GM18498 (cell line): ENCODE measurements around the gene COL9A3.
"Not testable (repeated sequence)": the region's sequence is repeated elsewhere in the genome, so short reads cannot be mapped to it uniquely, and the experiment has no call there.

Experiments
- ATAC-seq: cut with Tn5 transposase; IDR thresholded peaks from one replicate; pipeline ENCODE4 v1.9.1; 2021; ENCODE audit warnings: mild to moderate bottlenecking, moderate library complexity; ENCODE audit not compliant: unreplicated experiment

Gene COL9A3

DNA sequence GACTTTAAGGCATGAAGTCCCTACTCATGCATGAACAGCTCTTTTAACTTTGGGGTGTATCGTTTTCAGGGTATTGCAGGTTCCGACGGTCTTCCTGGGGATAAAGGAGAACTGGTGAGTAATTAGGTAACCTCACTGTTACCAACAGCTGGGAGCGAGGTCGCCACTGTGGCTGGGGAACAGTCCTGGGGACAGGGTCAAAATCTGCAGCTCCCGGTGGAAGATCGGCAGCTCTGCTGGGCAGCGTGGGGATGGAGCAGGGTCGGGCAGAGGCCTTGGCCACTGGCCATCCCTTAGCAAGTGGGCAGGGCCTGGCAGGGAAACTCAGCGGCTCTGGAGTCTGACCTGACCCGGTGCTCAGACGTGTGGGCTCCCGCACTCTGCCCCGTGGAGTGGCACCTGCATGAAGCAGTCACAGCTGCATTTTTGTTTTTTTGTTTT lies 16.1 kb downstream of the COL9A3 start:
- peak; percentile 30 for ATAC-seq

DNA sequence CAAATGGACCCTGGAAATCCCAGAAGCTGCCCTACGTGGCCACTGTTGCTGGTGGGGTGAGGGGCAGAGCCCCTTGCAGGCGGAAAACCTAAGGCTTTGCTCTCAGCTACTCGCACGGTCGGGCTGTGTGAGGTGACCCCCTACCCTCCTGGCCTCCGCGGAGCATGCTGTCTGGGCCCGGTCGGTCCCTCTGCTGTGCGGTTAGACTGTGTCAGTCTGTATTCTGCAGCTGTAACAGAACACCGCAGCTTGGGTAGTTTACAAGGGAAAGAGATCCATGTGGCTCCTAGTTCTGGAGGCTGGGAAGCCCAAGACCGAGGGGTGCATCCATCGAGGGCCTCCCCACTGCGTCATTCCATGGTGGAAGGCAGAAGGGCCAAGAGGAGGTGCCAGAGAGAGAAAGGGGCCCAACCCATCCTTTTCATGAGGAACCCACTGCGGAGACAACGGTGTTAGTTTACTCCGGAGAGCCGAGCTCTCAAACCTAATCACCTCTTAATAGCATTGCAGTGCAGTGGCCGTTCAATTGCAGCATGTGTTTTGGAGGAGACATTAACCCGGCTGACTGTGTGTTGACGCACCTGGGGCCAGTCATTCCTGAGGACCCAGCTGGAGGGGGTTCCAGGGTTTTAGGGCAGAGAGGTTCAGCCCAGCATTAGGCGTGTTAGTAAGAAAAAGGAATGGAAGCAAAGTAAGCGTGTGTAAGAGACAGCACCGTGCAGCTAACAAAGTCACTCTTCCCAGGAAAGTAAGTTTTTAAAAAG lies 18.3 kb downstream of the COL9A3 start:
- ATAC-seq, result no peak

DNA sequence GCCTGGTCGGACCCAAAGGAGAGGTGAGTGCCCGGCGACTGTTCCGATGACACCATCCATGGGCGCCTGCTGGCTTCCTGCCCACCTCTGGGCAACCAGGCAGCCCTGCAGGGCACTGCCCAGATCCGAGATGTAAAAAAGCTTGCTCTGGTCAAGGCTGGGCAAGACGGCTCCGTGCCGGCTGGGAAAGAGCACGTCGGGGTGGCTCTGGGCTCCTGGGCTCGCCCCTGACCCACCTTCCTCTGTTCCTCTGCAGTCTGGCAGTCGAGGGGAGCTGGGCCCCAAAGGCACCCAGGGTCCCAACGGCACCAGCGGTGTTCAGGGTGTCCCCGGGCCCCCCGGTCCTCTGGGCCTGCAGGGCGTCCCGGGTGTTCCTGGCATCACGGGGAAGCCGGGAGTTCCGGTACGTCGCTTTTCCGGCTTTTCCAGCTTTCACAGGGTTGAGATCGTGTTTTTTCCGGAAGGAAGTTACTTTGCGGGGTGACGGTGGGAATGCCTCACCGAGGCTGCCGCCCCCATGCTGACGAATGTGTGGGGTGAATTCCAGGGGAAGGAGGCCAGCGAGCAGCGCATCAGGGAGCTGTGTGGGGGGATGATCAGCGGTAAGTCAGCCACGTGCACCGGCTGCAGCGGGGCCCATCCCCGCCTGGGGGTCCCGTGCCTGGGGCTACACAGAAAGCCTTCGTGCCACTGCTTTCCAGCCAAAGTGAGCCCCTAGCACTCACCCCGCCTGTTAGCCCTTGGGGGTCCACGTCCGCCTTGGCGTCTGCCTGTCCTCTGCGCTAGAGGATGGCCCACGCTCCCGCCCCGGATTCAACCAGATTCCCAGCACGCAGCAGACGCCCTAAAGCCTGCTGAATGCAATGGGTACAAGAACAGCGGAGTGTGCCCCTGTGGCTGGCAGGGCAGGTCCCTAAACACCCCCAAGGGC lies 19.3 kb downstream of the COL9A3 start:
- ATAC-seq, result no peak

DNA sequence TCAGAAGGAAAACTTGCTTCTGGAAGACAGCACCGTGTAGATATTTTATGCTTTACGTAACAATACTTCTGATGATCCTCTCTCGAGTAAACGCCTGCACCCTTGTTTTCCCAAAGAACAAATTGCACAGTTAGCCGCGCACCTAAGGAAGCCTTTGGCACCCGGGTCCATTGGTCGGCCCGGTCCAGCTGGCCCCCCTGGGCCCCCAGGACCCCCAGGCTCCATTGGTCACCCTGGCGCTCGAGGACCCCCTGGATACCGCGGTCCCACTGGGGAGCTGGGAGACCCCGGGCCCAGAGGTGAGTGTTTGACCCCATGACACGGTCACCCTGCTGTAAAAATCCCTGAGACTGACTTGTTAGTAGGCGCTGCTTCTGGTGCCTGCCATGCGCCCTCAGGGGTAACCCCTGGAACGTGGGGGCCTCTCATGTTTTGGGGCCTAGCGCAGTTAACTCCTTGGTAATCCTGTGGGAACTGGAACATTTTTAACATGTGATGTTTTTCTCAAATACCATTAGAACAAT lies 20.2 kb downstream of the COL9A3 start:
- ATAC-seq, result no peak

DNA sequence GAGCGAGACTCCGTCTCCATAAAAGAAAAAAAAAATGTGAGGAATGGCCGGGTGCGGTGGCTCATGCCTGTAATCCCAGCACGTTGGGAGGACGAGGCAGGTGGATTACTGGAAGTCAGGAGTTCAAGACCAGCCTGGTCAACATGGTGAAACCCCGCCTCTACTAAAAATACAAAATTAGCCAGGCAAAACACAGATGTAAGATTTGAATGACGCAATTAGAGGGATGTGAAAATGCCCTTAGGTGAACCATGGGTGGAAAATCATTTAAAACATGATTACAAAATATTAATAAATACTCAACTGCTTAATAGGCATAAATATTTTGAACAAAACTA lies 20.9 kb downstream of the COL9A3 start:
- ATAC-seq, result peak; percentile 13

DNA sequence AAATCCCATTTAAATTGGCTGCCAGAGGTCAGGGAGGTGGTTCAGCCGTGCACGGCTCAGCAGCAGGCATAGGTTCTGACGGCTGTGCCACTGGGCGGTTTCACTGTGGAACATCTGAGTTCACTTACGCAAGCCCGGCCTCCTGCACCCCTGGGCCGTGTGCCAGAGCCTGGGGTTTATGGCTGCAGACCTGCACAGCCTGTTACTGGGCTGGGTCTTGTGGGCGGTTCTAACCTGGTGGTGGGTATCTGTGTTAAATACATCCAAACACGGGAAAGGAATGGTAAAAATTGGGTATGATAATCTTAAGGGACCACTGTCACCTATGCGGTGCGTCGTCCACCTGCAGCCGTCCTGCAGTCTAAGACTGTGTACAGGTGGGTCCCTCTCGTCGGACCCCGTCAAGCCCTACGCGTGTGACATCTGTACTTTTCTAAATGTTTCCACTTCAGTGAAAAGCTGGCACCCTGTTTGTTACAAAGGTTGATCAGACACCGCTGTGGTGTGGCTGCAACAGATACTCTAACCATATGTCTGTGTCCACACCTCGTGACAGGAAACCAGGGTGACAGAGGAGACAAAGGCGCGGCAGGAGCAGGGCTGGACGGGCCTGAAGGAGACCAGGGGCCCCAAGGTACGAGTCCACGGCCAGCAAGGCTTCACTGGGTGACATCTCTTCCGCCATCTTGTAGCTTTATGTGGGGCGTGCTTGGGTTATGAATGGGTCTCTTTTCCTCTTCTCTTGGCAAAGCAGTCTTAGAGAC lies 21.5 kb downstream of the COL9A3 start:
- ATAC-seq, result peak; percentile 83

DNA sequence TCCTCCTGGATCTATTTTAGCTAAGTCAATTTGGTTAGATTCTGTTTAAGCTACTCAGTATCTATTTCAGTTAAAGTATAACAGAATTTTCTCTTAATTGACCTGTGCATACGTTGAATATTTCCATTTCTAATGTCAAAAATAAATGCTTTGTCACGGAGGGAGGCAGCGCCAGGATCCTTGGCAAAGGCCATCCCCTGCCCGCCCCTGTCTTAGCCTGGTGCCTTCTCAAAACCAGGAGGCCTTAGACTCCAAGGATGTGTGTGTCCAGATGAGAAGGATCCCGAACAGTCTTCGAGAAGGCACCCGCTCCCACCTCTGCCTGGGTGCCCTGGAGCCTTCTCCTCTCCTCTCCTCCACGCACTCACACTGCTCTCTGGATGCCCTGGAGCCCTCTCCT lies 22.4 kb downstream of the COL9A3 start:
- no peak for ATAC-seq

DNA sequence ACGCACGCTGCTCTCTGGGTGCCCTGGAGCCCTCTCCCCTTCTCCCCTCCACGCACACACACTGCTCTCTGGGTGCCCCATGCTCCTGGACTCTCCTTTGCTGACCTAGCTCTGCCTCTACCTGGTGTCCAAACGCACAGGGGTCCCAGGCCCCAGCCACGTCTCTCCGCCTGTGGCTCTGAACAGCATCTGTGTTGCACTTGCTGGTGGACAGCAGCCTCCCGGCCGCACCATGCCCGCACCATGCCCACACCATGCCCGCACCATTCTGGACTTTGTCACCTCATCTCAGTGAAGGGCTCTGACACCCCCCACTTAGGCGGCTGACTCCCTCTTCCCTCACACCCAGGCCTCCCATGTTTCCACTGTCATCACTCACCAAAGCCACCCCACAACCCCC lies 23.0 kb downstream of the COL9A3 start:
- ATAC-seq, result no peak

DNA sequence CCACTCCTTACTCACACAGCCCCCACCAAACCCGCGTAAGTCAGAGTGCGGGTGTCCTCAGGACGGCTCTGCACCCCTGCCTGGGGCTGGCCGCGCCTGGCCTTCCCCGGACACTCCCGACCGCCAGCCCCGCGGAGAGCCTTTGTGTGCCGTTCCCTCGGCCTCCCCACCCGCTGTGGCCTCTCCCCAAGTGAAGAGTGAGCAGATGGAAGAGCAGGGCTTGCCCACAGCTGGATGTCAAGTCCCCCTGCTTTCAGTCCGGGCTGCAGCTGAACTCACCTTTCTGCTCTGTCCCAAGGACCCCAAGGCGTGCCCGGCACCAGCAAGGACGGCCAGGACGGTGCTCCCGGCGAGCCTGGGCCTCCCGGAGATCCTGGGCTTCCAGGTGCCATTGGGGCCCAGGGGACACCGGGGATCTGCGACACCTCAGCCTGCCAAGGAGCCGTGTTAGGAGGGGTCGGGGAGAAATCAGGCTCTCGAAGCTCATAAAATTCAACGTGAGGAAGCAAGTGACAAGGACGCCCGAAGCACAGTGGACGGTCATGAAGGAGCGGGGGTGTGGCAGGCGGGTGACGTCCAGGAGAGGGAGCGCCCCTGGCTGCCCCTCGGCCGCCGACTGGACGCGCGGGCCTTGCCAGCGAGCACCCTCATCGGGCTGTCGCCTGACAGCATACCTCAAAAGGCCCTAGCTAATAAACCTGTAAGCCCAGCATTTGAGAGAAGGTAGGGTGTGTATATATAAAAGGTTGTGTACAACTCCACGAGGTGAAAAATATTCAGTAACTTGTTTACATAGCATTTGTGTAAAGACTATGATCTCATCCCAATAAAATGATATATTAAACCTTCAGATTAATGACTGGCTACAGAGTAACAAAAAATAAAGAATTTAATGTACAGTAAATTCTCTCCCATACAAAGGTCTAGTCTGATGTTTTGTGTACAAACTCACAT lies 23.7 kb downstream of the COL9A3 start:
- no peak for ATAC-seq

DNA sequence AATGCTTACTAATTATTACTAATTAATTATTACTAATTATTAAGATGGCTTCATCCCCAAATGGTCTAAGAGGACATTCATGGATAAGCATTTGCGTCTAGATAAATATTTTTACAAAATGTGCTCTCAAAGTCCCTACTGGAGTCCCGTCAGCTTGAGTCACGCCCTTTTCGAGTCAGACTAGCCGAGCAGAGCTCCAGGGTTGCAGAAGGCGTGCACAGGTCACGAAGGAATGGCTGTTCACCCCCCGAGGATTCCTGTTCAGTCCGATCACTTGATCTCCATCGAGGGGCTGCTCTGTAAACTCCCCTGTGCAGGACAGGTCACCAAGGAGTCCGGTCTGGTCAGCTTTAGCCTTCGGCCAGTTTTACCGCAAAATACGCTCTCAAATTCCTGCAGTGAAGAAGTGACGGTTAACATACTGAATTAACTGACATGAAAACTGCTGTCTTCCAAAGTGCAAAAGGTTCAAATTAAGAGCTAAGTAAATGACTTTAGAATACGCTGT lies 24.9 kb downstream of the COL9A3 start:
- ATAC-seq, result no peak

DNA sequence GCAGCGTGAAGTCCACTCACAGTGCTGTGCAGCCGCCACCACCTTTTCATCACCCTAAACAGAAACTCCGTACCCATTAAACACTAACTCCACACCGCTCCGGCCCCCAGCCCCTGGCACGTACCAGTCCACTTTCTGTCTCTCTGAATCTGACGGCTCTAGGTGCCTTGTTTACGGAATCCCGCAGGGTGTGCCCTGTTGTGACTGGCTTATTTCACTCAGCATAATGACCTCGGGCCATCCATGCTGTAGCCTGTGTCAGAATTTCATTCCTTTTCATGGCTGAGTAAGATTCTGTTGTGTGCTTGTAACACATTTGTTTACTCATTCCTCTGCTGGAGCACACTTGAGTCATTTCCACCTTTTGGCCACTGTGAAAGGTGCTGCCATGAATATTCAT lies 26.8 kb downstream of the COL9A3 start:
- no peak for ATAC-seq

DNA sequence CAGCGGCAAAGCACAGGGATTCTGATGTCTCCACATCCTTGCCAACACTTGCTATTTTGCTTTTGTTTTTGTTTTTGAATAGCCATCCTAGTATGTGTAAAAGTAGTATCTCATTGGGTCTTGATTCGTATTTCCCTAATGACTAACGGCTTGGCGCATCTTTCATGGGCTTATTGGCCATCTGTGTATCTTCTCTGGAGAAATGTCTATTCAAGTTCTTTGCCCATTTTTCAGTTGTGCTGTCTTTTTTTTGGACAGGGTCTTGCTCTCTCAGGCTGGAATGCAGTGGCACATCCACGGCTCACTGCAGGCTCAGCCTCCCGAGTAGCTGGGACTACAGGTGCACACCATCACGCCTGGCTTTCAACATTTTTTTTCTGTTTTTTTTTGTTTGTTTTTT lies 27.3 kb downstream of the COL9A3 start:
- no peak for ATAC-seq

DNA sequence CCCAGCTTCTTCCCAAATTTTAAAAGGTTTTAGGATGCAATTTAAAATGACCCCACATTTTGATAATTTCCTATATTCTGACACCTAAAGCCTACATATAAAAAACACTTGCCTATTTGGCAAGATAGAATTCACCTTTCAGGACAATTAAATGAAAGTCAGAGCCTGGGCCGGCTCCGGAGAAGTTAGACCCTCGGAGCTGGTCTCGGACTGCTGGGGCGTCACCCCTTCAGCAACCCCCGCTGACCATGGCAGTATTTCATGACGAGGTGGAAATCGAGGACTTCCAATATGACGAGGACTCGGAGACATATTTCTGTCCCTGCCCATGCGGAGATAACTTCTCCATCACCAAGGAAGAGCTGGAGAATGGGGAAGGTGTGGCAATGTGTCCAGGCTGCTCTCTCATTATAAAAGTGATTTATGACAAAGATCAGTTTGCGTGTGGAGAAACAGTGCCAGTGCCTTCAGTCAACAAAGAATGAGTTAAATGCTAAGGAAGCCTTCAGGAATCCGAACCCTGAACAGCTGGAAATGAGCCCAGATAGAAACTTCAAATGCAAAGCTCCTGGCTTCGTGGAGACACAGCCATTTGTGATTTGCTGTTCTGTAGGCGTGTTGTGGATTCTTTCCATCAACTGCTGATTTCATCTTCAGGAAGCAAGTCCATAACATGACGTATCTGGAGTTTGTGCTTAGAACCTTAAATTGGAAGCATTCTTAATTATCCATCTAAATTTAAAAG lies 28.7 kb downstream of the COL9A3 start:
- no peak for ATAC-seq

DNA sequence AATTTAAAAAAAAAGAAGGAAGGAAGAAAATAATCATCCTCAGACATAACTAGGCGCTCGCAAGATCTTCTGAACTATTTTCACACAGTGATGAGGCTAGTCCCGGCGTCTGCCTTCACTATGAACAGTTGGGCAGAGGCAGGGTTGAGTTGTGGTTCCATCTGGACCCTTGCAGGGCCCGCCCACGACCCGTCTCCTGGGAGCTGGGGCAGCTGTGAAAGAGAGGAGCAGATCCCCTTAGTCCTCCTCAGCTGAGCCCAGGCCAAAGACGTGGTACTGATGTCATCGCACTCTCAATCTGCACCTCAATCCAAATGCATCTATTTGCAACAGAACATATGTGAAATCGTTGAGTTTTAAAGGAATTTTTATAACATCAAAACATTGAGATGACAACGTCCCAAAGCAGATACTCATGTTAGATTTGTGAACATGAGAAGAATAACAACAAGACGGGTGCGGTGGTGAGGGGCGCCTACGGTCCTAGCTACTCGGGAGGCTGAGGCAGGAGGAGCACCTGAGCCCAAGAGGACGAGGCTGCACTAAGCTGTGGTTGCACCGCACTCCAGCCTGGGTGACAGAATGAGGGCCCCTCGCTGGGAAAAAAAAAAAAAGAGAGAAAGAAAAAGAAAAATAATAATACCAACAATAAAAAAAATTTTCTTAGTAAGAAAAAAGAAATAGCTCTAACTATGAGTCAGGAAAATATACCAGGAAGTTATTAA lies 29.5 kb downstream of the COL9A3 start:
- ATAC-seq, result no peak

DNA sequence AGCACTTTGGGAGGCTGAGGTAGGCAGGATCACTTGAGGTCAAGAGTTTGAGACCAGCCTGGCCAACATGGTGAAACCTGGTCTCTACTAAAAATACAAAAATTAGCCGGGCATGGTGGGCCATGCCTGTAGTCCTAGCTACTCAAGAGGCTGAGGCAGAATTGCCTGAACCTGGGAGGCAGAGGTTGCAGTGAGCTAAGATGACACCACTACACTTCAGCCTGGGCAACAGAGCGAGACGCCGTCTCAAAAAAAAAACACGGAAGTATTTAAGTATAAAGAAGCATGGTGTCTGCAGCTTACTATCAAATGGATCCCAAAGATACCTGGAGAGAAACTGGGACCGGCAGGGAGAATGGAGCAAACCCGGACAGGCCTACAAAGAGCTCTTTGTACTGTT lies 32.1 kb downstream of the COL9A3 start:
- not testable (repeated sequence) for ATAC-seq

DNA sequence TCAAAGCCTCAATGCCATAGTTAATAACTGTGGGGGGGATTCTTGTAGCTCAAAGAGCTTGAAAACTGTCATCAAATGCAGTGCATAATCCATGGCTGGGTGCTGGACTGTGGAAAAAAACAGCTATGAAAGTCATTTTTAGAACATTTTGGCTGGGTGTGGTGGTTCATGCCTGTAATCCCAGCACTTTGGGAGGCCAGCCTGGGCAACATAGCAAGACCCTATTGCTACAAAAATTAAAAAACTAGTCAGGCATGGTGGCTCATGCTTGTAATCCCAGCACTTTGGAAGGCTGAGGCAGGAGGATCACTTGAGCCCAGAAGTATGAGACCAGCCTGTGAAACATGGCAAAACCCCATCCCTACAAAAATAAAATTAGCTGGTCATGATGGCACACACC lies 32.6 kb downstream of the COL9A3 start:
- ATAC-seq, result no peak

DNA sequence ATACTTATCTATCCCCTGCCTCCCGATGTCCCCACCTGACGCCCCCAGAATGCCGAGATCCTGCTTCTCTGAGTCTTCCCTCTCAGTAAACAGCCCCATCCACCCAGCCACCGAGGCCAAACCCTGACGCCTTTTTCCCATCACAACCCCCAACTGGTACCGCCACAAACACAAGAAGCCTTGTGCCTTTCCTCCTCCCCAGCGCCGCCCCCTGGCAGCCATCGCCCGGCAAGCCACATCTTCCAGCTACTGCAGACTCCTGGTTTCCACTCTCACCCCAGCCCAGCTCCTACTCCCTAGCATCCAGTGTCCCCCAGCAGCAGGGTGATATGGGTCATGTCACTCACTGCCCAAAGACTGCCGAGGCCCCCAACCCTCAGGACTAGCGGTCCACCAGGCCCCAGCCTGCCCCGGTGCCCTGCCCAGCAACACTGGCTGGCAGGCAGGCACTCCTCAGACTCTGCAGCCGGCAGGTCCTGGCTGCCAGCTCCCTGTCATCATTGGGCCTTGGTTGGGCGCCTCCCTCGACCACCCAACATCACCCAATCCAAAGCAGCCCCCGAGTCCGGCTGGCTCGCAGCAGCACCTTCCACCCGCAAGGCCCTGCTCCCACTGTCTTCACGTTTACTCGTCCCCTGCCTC lies 33.6 kb downstream of the COL9A3 start:
- ATAC-seq, result no peak

DNA sequence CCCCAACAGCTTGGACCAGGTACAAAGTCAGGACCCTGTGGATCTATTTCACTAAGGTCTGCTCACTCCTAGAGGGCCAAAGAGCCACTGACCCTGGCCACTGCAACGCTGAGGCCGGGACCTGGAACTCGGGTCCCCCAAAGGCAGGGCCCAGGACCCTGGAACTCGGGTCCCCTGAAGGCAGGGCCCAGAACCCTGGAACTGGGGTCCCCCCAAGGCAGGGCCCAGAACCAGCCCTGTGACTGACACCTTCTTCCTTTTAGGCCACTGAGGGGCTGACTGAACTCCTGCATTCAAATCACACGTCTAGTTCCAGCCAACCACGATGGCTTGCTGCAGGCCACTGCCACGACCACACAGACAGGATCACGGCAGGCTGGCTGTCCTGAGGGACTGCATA lies 35.3 kb downstream of the COL9A3 start:
- ATAC-seq, result no peak
